Renal cortical epithelial cell (primary cell): ENCODE data around the gene REX1BD. TPM values are rescaled to one million over a fixed set of nuclear protein-coding genes. Genes with fewer than 3 reads are reported as not detected.

ENCODE experiments used
- DNase-seq: peaks from one replicate; pipeline ENCODE4 v3.0.0-alpha.2; 2011; ENCODE audit warnings: low read depth
- total RNA-seq: library from RNA; depleted of rRNA; stranded (reverse); fragments of >200 nt; gene quantifications from 2 replicates; pipeline ENCODE4 v1.2.3, GENCODE V29; 2014

The REX1BD gene
- total RNA-seq, 1 donor from 2014 or later = 30.2 TPM

- no peak for DNase-seq
Observed at GRCh38 chr19:18613589-18614234, 25.1 kb downstream of the REX1BD start.

- DNase-seq = no peak
Observed at GRCh38 chr19:18616023-18616422, 27.4 kb downstream of the REX1BD start.

- DNase-seq = no peak
Observed at GRCh38 chr19:18617562-18617961, 29.0 kb downstream of the REX1BD start.

GRCh38 chr19:18618236-18618635 is 29.6 kb downstream of the REX1BD start:
- no peak for DNase-seq

GRCh38 chr19:18620311-18620710 is 31.7 kb downstream of the REX1BD start:
- no peak for DNase-seq

GRCh38 chr19:18620902-18621301 is 32.3 kb downstream of the REX1BD start:
- DNase-seq = no peak

GRCh38 chr19:18626906-18627305 is 38.3 kb downstream of the REX1BD start:
- DNase-seq = no peak

- DNase-seq = no peak
Observed at GRCh38 chr19:18629166-18630088, 40.8 kb downstream of the REX1BD start.

GRCh38 chr19:18633321-18633720 is 44.7 kb downstream of the REX1BD start:
- DNase-seq = no peak

GRCh38 chr19:18634612-18635297 is 46.2 kb downstream of the REX1BD start:
- DNase-seq = no peak

GRCh38 chr19:18635831-18636182 is 47.2 kb downstream of the REX1BD start:
- DNase-seq = no peak

GRCh38 chr19:18636183-18636968 is 47.8 kb downstream of the REX1BD start:
- peak; percentile 89 for DNase-seq

GRCh38 chr19:18636969-18637629 is 48.5 kb downstream of the REX1BD start, which contains the start of gene KLHL26:
KLHL26 (plus strand) TSS chr19:18637028; CDS start chr19:18637055, 27 bp downstream.
- DNase-seq = no peak

- DNase-seq = peak; percentile 36
Observed at GRCh38 chr19:18637673-18638630, 49.4 kb downstream of the REX1BD start.

- DNase-seq = no peak
Observed at GRCh38 chr19:18639706-18640243, 51.2 kb downstream of the REX1BD start.
